Panc1 (cell line): ENCODE measurements around the gene EEF1AKMT1. TPM values are rescaled to one million over a fixed set of nuclear protein-coding genes. Genes with fewer than 3 reads are reported as not detected.

Source experiments
- ATAC-seq: fragments of 200-7000 bp; cut with Tn5 transposase; 2 replicates; pipeline ENCODE4 v1.9.1; 2020; ENCODE audit warnings: mild to moderate bottlenecking, moderate library complexity
- BruUV-seq: library from RNA; stranded (reverse); fragments of 400-500 nt; replicated peaks from 2 replicates; lab custom pipeline; 2021; lab: Mats Ljungman, UMichigan
- CTCF ChIA-PET: fragments of 300-600 bp; sonication (Branson Sonifier 250); formaldehyde crosslinking; loops from one replicate; lab custom pipeline; 2022; ENCODE audit warnings: antibody characterized with exemption; lab: Charles Lee
- POLR2A ChIA-PET: fragments of 300-600 bp; sonication (Branson Sonifier 250); formaldehyde crosslinking; loops from one replicate; lab custom pipeline; 2022; ENCODE audit warnings: antibody characterized with exemption; lab: Charles Lee
- DNase-seq: peaks from one replicate; pipeline ENCODE4 v3.0.0-alpha.2; 2010; ENCODE audit warnings: low read depth, low spot score
- H3K27ac ChIP-seq: 2 replicates; pipeline ENCODE4 v1.5.1; 2011; ENCODE audit warnings: mild to moderate bottlenecking, low read length, inconsistent platforms
- H3K27me3 ChIP-seq: fragments of 200-500 bp; sonication (Bioruptor generic); 2 replicates; pipeline ENCODE4 v1.6.0; 2014; ENCODE audit warnings: low read length, inconsistent platforms; ENCODE audit not compliant: control insufficient read depth, insufficient read depth
- H3K36me3 ChIP-seq: fragments of 200-500 bp; sonication (Bioruptor generic); 2 replicates; pipeline ENCODE4 v1.5.1; 2014; ENCODE audit warnings: inconsistent platforms, mild to moderate bottlenecking, low read length, moderate library complexity; ENCODE audit not compliant: control insufficient read depth, insufficient read depth
- H3K4me1 ChIP-seq: 2 replicates; pipeline ENCODE4 v1.5.1; 2011; ENCODE audit warnings: inconsistent platforms, mild to moderate bottlenecking, low read length, moderate library complexity; ENCODE audit not compliant: control insufficient read depth, insufficient read depth
- H3K4me3 ChIP-seq, 2 experiments: 2 replicates each; pipeline ENCODE4 v1.5.1; 2011 to 2012; ENCODE audit warnings: low read depth in 2 of 2, low read length in 2 of 2, mild to moderate bottlenecking in 2 of 2, inconsistent platforms in 1 of 2, moderate library complexity in 1 of 2
- H3K9me3 ChIP-seq: fragments of 200-500 bp; sonication (Bioruptor generic); 2 replicates; pipeline ENCODE4 v1.5.1; 2014; ENCODE audit warnings: low read depth, mild to moderate bottlenecking, inconsistent platforms, low read length, moderate library complexity; ENCODE audit not compliant: control insufficient read depth, insufficient read depth
- POLR2AphosphoS5 ChIP-seq: IDR thresholded peaks from 2 replicates; pipeline ENCODE4 v1.6.1; 2012; ENCODE audit warnings: mild to moderate bottlenecking, low read depth, low read length, moderate library complexity
- SIN3A ChIP-seq: IDR thresholded peaks from 2 replicates; pipeline ENCODE4 v1.6.1; 2012; ENCODE audit warnings: low read depth, mild to moderate bottlenecking, low read length, moderate library complexity, borderline replicate concordance; ENCODE audit not compliant: insufficient read depth
- TCF7L2 ChIP-seq: IDR thresholded peaks from 2 replicates; pipeline ENCODE4 v1.6.1; 2011; ENCODE audit warnings: mild to moderate bottlenecking, low read depth, low read length, inconsistent platforms
- in situ Hi-C: cut with HindIII; loops from 2 replicates; pipeline ENCODE4 v1.10.0; 2016; ENCODE audit warnings: low sequenced_read_pairs, low pct_unique_long_range_greater_than_20kb
- intact Hi-C: fragments of 100-400 bp; cut with micrococcal nuclease; formaldehyde crosslinking; loops from one replicate; pipeline ENCODE4 v1.10.0; 2022; ENCODE audit not compliant: unreplicated experiment
- total RNA-seq: library from RNA; stranded (reverse); gene quantifications from one replicate; pipeline ENCODE4 v1.2.1, GENCODE V29; 2021; ENCODE audit not compliant: unreplicated experiment
- TF ChIP-seq, protein P1 (sequence below): fragments of 450-650 bp; IDR thresholded peaks from 2 replicates; pipeline ENCODE4 v1.5.1; 2017; ENCODE audit warnings: mild to moderate bottlenecking
- TF ChIP-seq, protein P2 (sequence below), 2 experiments: IDR thresholded peaks; 2 replicates each; pipeline ENCODE4 v1.6.1; 2011 to 2012; ENCODE audit warnings: low read depth in 2 of 2, control low read depth in 1 of 2, low read length in 1 of 2, mild to moderate bottlenecking in 1 of 2, moderate library complexity in 1 of 2; ENCODE audit not compliant: insufficient read depth in 1 of 2

Gene EEF1AKMT1
- total RNA-seq, 1 experiment from 2014 or later = 5.4 TPM

DNA sequence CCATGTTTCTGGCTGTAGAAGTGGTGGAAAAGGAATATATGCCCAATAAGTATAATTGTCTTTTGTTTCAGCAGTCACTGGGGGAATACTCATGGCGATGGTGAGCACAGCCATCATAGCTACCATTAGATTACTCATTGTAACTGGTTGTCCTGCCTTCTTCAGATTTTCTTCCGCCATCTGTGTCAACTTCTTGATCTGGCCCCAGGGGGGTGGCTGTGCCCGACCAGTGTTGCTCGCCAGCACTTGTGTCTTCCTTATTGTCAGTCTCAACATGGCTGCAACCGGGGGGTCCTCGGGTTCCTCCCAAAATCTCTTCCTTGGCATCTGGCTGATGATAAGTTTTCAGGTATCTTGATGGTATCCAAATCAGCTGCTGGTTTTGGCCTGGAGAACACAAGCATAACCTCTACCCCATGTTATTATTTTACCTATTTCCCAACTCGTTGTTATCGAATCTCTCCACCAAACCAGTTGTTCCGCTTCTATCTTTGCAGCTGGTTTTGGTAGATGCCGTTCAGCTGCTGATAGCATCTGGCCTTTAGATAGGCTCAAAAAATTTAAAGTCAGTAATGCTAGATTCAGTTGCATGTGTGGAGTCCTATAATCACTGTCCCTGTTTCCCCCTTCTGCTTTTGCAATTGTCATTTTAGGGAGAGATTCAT, 93.2 kb downstream of the EEF1AKMT1 start:
- in situ Hi-C loops = no loop called here
- no peak for DNase-seq
- intact Hi-C loops = no loop called here

DNA sequence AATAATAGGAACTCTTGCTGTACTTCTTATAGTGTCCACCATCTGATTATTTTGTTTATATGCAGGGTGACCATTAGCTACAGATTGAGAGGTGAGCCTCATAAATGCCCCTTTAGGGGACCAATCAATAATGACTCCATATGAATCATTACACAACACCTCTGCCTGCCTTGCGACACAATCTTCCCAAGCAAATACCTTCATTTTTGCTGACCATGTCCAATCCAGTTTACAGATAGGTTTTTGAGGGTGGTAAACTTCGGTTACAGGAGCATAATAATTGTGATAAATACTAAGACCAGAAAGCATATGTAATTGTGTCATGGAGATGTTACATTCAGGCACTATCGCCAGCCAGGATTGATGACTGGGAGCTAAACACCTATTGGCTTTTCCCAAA, 93.9 kb downstream of the EEF1AKMT1 start:
- Histone ChIP-seq H3K4me3 (no peak overlapping the region), H3K27ac (no peak overlapping the region), H3K4me1 (no peaks in the 10 kb centered on the region), H3K27me3 (no peaks in the 10 kb centered on the region), H3K36me3 (no peaks in the 10 kb centered on the region), H3K9me3 (no peaks in the 10 kb centered on the region)
- DNase-seq (no peak), ATAC-seq (no peak)
- in situ Hi-C loops = no loop called here
- no peak for TF ChIP-seq TCF7L2
- TF ChIP-seq, protein P1, sequence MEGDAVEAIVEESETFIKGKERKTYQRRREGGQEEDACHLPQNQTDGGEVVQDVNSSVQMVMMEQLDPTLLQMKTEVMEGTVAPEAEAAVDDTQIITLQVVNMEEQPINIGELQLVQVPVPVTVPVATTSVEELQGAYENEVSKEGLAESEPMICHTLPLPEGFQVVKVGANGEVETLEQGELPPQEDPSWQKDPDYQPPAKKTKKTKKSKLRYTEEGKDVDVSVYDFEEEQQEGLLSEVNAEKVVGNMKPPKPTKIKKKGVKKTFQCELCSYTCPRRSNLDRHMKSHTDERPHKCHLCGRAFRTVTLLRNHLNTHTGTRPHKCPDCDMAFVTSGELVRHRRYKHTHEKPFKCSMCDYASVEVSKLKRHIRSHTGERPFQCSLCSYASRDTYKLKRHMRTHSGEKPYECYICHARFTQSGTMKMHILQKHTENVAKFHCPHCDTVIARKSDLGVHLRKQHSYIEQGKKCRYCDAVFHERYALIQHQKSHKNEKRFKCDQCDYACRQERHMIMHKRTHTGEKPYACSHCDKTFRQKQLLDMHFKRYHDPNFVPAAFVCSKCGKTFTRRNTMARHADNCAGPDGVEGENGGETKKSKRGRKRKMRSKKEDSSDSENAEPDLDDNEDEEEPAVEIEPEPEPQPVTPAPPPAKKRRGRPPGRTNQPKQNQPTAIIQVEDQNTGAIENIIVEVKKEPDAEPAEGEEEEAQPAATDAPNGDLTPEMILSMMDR = no peak
- TF ChIP-seq SIN3A = no peak
- no peak for TF ChIP-seq POLR2AphosphoS5
- TF ChIP-seq, protein P2, sequence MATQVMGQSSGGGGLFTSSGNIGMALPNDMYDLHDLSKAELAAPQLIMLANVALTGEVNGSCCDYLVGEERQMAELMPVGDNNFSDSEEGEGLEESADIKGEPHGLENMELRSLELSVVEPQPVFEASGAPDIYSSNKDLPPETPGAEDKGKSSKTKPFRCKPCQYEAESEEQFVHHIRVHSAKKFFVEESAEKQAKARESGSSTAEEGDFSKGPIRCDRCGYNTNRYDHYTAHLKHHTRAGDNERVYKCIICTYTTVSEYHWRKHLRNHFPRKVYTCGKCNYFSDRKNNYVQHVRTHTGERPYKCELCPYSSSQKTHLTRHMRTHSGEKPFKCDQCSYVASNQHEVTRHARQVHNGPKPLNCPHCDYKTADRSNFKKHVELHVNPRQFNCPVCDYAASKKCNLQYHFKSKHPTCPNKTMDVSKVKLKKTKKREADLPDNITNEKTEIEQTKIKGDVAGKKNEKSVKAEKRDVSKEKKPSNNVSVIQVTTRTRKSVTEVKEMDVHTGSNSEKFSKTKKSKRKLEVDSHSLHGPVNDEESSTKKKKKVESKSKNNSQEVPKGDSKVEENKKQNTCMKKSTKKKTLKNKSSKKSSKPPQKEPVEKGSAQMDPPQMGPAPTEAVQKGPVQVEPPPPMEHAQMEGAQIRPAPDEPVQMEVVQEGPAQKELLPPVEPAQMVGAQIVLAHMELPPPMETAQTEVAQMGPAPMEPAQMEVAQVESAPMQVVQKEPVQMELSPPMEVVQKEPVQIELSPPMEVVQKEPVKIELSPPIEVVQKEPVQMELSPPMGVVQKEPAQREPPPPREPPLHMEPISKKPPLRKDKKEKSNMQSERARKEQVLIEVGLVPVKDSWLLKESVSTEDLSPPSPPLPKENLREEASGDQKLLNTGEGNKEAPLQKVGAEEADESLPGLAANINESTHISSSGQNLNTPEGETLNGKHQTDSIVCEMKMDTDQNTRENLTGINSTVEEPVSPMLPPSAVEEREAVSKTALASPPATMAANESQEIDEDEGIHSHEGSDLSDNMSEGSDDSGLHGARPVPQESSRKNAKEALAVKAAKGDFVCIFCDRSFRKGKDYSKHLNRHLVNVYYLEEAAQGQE (IDR thresholded peaks at IDR 0.05; ENCODE audit: insufficient read depth in 1 of 2, low read depth in 2 of 2, low read length in 1 of 2) = no peak
- POLR2A ChIA-PET = no interaction called here
- CTCF ChIA-PET = no interaction called here
- no TSS peak for BruUV-seq
- intact Hi-C loops = no loop called here

More for the DNA sequence above, 93.2 kb downstream of the EEF1AKMT1 start:
- POLR2A ChIA-PET = no interaction called here
- CTCF ChIA-PET = no interaction called here
- H3K4me3 ChIP-seq = no peak overlapping the region
- H3K4me1 ChIP-seq = no peaks in the 10 kb centered on the region
- no peaks in the 10 kb centered on the region for H3K27me3 ChIP-seq
- ATAC-seq = no peak
- no TSS peak for BruUV-seq
- no peak overlapping the region for H3K27ac ChIP-seq
- H3K9me3 ChIP-seq = no peaks in the 10 kb centered on the region
- no peaks in the 10 kb centered on the region for H3K36me3 ChIP-seq
- TF ChIP-seq TCF7L2 = no peak
- TF ChIP-seq, protein P2 (IDR thresholded peaks at IDR 0.05; ENCODE audit: insufficient read depth in 1 of 2, low read depth in 2 of 2, low read length in 1 of 2) = no peak
- no peak for TF ChIP-seq POLR2AphosphoS5
- TF ChIP-seq, protein P1 = no peak
- TF ChIP-seq SIN3A = no peak
